NOMO-1 treated with DMSO at 0.1 percent for 48 hours (cell line): ENCODE measurements around the gene KNCN.
A peak's percentile ranks its signal among the peaks of the same experiment; 100 is the strongest.

Experiments
- DNase-seq: peaks from one replicate; lab custom pipeline; 2025; ENCODE audit not compliant: unreplicated experiment; lab: John Stamatoyannopoulos, UW

Gene KNCN

DNA sequence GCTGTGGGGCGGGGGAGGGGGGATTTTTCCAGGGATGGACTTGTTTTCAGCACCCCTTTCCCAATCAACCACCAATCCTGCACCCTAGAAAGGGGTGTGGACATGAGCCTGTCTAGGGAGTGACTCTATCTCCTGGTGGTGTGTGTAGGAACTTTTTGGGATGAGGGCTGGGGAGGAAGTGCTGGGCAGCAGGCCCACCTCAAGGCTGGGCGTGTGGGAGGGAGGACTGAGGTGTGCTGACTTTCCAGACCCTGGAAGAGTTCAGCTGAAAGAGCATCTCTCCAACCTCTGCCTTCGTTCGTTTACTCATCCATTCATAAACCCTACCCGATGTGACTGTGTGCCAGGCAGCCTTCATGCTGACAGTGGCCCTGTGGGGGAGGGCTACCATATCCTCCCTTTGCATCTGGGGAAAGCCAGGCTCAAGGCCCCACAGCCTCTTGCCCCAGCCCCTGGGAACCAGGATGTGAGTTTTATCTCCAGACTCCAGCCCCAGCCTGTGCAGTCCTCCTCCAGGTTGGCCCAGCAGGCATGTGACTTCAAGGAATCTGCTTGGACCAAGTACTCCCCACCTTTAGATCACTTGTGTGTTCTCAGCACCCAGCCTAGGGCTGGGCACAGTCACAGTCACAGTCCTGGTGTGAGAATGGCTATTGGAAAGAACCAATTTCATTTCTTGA lies 6.7 kb downstream of the KNCN start:
- DNase-seq, result no peak

GRCh38 chr1:46543761-46544560 lies 7.5 kb downstream of the KNCN start:
- no peak for DNase-seq

DNA sequence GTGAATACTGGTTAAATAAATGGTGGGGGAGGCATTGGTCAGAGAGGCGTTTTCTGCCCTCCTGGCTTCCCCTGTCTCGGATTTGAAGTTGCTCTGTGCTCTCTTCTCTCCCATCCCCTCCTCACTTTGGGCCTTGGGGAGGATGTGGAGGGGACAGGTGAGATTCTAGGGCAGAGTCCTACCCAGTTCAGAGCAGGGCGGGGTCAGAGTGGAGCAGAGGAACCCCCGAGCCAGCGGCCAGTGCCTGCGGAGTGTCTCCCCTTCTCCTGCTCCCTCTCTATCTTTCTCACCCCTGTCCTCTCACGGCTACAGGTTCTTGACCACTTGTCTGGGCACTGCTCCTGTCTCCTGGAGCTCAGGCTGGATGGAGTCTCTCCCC lies 8.1 kb downstream of the KNCN start:
- no peak for DNase-seq

DNA sequence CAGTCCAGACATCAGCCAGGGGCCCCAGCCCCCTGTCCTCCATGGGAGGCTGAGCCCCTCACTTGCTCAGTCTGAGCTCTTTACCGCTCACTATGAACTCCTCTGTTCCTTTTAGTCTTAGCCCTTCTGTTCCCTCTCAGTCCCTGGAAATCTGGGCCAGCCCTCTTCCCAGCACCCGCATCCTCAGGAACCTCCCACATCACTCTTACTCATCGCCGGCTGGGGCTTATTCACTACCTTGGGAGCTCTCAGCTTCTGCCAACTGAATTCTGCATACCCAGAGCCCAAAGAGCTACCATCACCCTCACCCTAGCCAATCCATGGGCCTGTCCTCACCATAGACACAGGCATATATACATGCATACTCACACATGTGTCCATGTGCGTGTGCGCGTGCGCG lies 11.5 kb downstream of the KNCN start:
- no peak for DNase-seq

DNA sequence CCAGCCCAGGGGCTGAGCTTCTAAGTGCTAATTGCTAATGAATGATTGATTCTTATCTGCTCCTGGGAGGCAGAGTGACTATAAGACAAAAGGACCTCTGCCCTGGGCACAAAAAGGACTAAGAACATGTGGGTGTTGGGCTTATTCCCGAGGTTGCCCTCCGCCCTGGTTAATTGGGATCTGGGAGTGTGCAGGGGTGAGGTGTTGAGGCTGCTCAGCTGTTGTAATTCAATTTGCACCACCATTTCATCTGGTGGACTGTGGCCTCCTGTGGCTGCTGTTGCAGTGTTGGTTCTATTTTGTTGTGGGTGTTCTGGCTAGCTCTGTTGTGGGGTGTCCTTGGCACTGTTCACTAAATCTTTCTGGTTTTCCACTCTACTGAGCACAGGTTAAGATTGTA lies 13.3 kb downstream of the KNCN start:
- DNase-seq, result no peak

DNA sequence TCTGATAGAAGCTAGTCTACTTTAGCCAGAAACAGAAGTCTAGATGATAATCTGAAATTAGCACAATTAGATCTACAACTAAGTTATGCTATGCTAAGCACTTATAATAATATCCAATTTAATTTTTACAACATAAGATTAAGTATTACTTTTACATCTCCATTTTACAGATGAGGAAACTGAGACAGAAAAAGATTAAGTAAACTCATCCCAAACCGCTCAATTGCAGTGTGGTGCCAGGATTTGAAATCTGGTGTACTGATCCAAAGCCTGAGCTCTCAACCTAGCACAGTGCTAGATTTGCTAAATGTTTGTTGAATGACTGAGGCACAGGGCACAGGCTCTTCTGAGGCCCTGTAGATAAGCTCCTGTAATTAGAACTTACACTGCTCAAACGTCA lies 13.8 kb downstream of the KNCN start:
- no peak for DNase-seq

- no peak for DNase-seq
Observed at GRCh38 chr1:46536527-46536926, 14.9 kb downstream of the KNCN start.

GRCh38 chr1:46535063-46535462 lies 16.4 kb downstream of the KNCN start:
- peak; percentile 19 for DNase-seq

GRCh38 chr1:46533179-46533864 lies 18.1 kb downstream of the KNCN start:
- DNase-seq, result no peak

DNA sequence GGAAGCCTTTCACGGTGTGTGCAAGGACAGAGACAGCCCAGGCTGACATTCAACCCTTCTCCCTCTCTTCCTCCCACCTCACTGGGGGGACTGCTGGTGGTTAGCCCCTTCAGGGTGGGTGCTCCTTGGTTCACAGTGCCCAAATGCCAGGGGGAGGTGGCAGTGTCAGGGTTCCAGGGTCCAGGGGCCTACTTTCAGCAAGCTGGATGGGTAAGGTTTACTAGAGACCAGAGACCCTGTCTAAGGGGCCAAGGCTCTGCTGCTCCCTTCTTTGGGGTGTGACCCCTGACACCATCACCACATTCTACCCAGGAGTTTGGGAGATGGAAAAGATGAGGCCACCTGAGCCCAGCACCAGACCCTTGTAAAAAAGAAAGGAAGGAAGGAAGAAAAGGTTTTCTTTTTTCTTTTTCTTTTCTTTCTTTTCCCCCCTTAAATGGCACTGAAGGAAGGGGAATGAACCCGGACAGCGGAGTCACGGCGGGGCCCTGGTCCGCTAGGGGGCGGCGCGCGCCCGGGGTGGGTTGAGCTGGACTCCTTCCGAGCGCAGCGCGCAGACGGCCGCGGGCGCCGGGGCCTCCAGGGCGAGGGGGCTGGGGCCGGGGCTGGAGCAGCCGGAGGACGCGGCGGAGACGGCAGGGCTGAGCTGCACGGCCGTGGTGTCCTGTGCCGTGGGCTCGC lies 18.8 kb downstream of the KNCN start:
- peak; percentile 38 for DNase-seq

GRCh38 chr1:46532095-46532494 lies 19.4 kb downstream of the KNCN start:
- DNase-seq, result no peak

- no peak for DNase-seq
Observed at GRCh38 chr1:46530791-46531409, 20.5 kb downstream of the KNCN start.

DNA sequence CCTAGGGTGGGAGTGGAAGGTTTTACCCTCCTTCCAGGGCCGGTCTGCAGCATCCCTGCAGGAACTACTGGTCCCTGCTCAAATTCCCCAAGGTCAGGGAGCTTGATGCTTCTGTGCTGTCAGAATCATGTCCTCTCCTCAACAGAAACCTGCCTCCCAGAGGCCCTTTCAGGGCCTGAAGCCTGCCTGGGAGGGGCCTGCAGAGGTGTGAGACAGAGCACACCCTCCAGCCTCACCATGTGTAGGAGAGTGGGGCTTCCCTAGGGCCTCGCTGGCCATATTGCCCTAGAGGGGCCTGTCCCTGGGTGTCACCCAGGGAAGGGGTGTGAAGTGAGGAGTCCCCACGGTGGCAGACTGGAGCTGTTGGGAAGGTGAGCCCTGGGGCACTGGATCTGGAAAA lies 21.1 kb downstream of the KNCN start:
- DNase-seq, result no peak

DNA sequence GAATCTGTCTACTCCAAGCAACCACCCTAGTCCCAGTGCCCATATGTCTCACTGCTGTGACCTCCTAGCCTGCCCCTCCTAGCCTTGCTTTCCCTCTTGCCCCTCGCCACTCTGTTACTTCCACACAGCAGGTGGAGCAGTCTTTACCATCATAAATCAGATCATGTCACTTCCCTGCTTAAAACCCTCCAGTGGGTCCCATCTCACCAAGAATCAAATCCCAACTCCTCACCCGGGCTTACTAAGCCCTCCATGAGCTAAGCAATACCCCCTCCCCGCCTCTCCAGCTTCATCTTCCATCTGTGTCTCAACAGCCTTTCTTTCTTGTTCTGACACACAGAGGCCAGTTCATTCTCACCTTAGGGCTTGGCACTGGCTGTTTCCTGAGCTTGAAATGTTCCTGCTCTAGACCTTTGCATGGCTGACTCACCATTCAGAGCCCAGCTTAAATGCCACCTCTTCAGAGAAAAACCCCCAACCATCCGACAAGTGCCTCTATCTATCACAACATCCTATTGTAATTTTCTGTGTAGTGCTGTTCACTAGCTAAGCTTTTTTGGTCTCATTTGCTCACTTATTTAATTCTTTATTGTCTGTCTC lies 22.3 kb downstream of the KNCN start:
- DNase-seq, result no peak

DNA sequence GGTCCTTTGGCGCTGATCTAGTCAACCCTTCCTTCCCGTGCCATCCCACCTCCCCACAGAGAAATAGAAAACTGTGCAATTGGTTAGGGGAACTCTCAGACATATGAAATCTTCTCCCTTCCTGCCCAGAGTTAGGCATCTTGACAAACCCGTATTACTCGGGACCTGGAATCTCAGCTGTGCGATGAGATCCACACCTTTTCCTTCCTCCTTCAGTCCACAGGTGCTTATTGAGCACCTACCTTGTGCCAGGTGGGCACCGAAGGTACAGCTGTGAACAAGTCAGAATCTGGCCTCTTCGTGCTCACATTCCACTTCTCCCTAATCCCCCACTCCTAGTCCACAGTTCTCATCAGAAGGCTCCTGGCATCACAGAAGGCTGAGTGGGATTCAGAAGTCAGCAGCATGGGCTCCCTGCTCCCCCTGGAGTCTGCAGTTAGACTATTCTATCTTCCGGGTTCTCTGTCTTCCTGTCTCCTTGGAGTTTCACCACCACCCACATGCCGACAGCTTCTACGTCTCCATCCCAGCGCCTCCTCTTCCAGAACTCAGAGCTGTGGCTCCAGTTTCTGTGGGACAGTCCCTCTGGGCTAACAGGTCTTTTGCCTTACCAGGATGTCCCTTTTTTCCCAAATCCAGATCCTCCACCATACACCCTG lies 23.0 kb downstream of the KNCN start:
- peak; percentile 14 for DNase-seq

DNA sequence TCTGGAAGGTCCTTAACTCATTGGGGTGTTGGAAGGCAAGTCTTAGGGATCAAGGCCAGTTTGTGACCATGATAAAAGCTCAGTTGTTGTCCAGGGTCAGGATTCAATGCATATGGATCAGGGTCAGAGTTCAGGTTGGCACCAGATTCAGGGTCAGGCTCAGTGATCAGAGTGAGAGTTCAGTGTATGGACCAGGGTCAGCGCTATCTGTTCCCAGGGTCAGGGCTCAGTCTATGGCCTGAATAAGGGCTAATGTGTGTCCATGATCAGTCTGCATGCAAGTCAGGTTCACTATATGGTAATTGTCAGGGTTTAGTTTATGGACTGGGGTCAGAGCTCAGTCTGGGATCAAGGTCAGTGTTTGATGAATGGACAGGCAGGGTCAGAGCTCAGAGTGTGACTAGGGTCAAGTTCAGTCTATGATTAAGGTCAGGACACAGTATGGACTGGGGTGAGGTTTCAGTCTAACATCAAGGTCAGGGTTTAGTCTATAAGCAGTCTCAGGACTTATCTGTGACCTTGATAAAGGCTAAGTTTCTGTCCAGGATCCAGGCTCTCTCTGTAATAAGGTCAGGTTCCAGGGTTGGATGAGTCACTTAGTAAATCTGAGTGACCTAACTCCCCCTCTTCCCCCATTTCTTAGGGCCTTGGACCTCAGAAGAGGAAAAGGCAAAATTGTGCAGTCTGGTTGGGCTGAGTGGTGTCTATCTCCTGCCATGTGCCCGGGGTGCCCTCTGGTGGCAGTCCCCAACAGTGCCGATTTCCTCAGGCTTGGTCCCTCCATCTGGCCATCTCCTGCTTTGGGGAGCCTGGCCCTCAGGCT lies 23.8 kb downstream of the KNCN start:
- DNase-seq, result peak; percentile 66

DNA sequence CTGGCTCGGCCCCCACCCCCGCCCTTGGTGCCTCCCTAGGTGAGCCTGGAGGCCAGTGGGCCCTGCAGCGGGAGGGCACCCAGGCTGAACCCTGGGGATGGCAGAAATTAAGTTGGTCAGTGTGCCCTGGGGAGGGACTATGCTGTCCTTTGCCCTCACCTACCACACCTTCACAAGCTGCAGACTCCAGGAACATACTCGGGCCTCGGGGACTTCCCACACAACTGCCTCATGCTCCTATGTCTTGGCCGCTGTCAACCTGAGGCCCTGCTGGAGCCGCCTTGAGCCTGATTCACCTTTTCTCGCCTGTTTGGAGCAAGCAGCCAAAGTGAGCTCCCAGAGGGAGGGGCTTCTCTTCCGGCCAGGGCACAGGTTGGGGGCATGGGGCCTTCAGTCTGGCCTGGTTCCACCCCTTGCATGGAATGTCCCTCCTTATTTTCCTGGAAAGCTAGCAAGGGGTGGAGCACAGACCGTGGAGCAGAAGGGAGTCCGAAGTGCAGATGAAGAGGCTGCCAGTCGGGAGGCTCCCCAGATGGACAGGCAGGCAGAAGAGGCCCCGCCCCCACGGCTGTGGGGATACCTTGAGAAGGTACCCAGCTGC lies 24.7 kb downstream of the KNCN start:
- DNase-seq, result no peak

DNA sequence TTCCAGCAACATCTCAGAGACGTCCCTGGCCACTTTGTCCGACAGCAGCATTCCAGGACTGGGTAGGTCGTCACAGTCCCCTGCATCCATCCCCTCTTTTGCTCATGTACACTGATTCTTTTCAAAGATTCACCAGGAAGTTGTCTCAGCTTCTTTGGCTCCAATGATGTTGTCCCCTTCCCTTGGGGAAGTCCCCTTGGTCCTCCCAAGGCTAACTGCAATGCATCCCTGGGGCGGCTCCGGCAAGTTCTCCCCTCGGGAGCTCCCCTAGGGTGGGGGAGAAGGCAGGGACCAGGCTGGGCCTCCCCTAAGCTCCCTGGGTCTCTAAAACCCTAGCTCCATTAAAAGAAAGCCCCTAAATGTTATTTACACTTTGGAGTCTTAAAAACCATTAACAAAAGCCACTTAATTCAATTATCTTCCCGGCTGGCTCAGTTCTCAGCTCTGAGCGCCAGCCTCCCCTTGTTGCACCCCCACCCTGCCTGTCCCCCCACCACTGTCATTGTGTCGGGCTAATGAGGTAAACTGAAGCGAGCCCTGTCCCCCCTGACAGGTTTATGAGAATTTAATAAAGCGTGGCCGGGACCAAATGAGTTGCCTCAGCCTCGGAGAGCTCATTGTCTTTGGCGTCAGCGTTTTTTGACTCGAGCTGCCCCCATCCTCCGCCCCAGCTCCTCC lies 25.3 kb downstream of the KNCN start:
- no peak for DNase-seq
